Uterus (tissue), 2 donors: ENCODE measurements around the gene KRTAP12-1.

Source experiments
- CTCF ChIP-seq, 4 experiments: fragments of 200-600 bp in 2 of 4; fragments of 450-650 bp in 2 of 4; sonication (generic) in 2 of 4; IDR thresholded peaks; one replicate each; pipeline ENCODE4 v1.5.1; 2016 to 2019; ENCODE audit warnings: antibody characterized with exemption in 4 of 4, mild to moderate bottlenecking in 2 of 4, moderate library complexity in 1 of 4
- POLR2A ChIP-seq, 2 donors: fragments of 450-650 bp; IDR thresholded peaks; one replicate each; pipeline ENCODE4 v1.6.1; 2016; ENCODE audit warnings: antibody characterized with exemption in 2 of 2, mild to moderate bottlenecking in 1 of 2, moderate library complexity in 1 of 2

GRCh38 chr21:44700101-44701022 lies 18.4 kb upstream of the KRTAP12-1 start:
- TF ChIP-seq CTCF (IDR thresholded peaks at IDR 0.05) (no peak), POLR2A (IDR thresholded peaks at IDR 0.05) (no peak)
